ENCODE results near the gene IL23R. TPM values are rescaled to one million over a fixed set of nuclear protein-coding genes. Genes with fewer than 3 reads are reported as not detected.

Gene IL23R
- total and polyA plus RNA-seq, 4 donors: 0.08 to 0.09 TPM; not detected in 2

GRCh38 chr1:67274623-67275325 lies 108.5 kb downstream of the IL23R start:
- DNase-seq (ENCODE audit: low spot score): no peak
- Histone ChIP-seq H3K9me3 (ENCODE audit: control insufficient read depth in 4 of 4, low read length in 3 of 4) (peaks cover 0 to 9% (median 4%) of the 10 kb centered on the region in 4 donors), H3K27ac (ENCODE audit: low read depth in 1 of 2, low read length in 2 of 2) (no peak overlapping the region), H3K4me3 (ENCODE audit: low read depth in 1 of 3, low read length in 3 of 3) (no peak overlapping the region), H3K27me3 (ENCODE audit: control insufficient read depth in 4 of 4, insufficient read depth in 4 of 4, low read length in 3 of 4) (peaks cover 0 to 3% (median 0%) of the 10 kb centered on the region in 4 donors), H3K36me3 (ENCODE audit: control insufficient read depth in 4 of 4, insufficient read depth in 3 of 4, low read depth in 1 of 4, low read length in 3 of 4) (no peaks in the 10 kb centered on the region), H3K9ac (ENCODE audit: low read depth in 1 of 2, low read length in 2 of 2) (no peak overlapping the region), H3K4me1 (ENCODE audit: control insufficient read depth in 4 of 4, insufficient read depth in 4 of 4, low read length in 3 of 4) (no peaks in the 10 kb centered on the region)
- no peak for TF ChIP-seq GABPA (IDR thresholded peaks at IDR 0.05 in 1 of 2, conservative IDR thresholded peaks at IDR 0.05 in 1 of 2)
- no peak for TF ChIP-seq ZBTB33 (IDR thresholded peaks at IDR 0.05)
- no peak for TF ChIP-seq RXRA (IDR thresholded peaks at IDR 0.05)
- no peak for TF ChIP-seq NR2F2 (IDR thresholded peaks at IDR 0.05)
- no peak for TF ChIP-seq TAF1 (conservative IDR thresholded peaks at IDR 0.05)
- no peak for TF ChIP-seq SP1 (IDR thresholded peaks at IDR 0.05)
- TF ChIP-seq FOXA2 (IDR thresholded peaks at IDR 0.05): no peak
- TF ChIP-seq HNF4A (conservative IDR thresholded peaks at IDR 0.05): no peak
- no peak for TF ChIP-seq ATF3 (IDR thresholded peaks at IDR 0.05)
- TF ChIP-seq EGR1 (IDR thresholded peaks at IDR 0.05; ENCODE audit: low read depth in 2 of 2): no peak
- TF ChIP-seq HNF4G (IDR thresholded peaks at IDR 0.05): no peak
- TF ChIP-seq MAX (IDR thresholded peaks at IDR 0.05): no peak
- TF ChIP-seq YY1 (IDR thresholded peaks at IDR 0.05): no peak
- TF ChIP-seq FOXA1 (IDR thresholded peaks at IDR 0.05): no peak
- no peak for TF ChIP-seq CTCF (IDR thresholded peaks at IDR 0.05; ENCODE audit: low read depth, low read length, missing input control)
- TF ChIP-seq RAD21 (IDR thresholded peaks at IDR 0.05): no peak
- TF ChIP-seq REST (IDR thresholded peaks at IDR 0.05): no peak
- TF ChIP-seq JUND (IDR thresholded peaks at IDR 0.05): no peak
- 80% methylated on average over 5 of the region's 5 CpGs for WGBS

All from liver (tissue), 9 donors.